Neural cell (in vitro differentiated cells): Measurements from ENCODE around the gene SETX. TPM values are rescaled to one million over a fixed set of nuclear protein-coding genes. Genes with fewer than 3 reads are reported as not detected.

Source experiments
- H2AFZ ChIP-seq: fragments of 200-600, 300-800 bp; sonication (generic), shearing (Covaris generic); 2 replicates; pipeline ENCODE4 v1.6.0; 2014; ENCODE audit warnings: low read depth, mild to moderate bottlenecking, antibody characterized with exemption, low read length, moderate library complexity
- H3F3A ChIP-seq: fragments of 200-600 bp; shearing (Covaris generic); 2 replicates; pipeline ENCODE4 v1.6.1; 2016; ENCODE audit warnings: mild to moderate bottlenecking, moderate library complexity, mixed read lengths, antibody characterized with exemption, low read length; ENCODE audit not compliant: insufficient read depth, poor library complexity, severe bottlenecking
- H3K27ac ChIP-seq: fragments of 200-600, 300-800 bp; sonication (generic), shearing (Covaris generic); 2 replicates; pipeline ENCODE4 v1.5.1; 2014; ENCODE audit warnings: mild to moderate bottlenecking, low read length, moderate library complexity
- H3K27me3 ChIP-seq: fragments of 300-800, 200-600 bp; sonication (generic), shearing (Covaris generic); 2 replicates; pipeline ENCODE4 v1.6.0; 2014; ENCODE audit warnings: mild to moderate bottlenecking, low read depth, low read length, moderate library complexity; ENCODE audit not compliant: insufficient read depth
- H3K36me3 ChIP-seq: fragments of 300-800, 200-600 bp; sonication (generic), shearing (Covaris generic); 2 replicates; pipeline ENCODE4 v1.5.1; 2014; ENCODE audit warnings: mild to moderate bottlenecking, antibody characterized with exemption, low read length, moderate library complexity; ENCODE audit not compliant: insufficient read depth
- H3K4me2 ChIP-seq: fragments of 300-800, 200-600 bp; sonication (generic), shearing (Covaris generic); 2 replicates; pipeline ENCODE4 v1.6.0; 2014; ENCODE audit warnings: mild to moderate bottlenecking, low read length
- H3K4me3 ChIP-seq: fragments of 300-800, 200-600 bp; sonication (generic), shearing (Covaris generic); 2 replicates; pipeline ENCODE4 v1.5.1; 2014; ENCODE audit warnings: mild to moderate bottlenecking, low read length, moderate library complexity
- H3K79me2 ChIP-seq: fragments of 200-600 bp; shearing (Covaris generic); replicated peaks from 2 replicates; pipeline ENCODE4 v1.6.0; 2014; ENCODE audit warnings: mild to moderate bottlenecking, low read length, moderate library complexity; ENCODE audit not compliant: insufficient read depth
- H3K9ac ChIP-seq: fragments of 300-800, 200-600 bp; sonication (generic), shearing (Covaris generic); 2 replicates; pipeline ENCODE4 v1.6.1; 2016; ENCODE audit warnings: mild to moderate bottlenecking, low read length, mixed read lengths
- H3K9me2 ChIP-seq: fragments of 200-600 bp; shearing (Covaris generic); 2 replicates; pipeline ENCODE4 v1.6.1; 2016; ENCODE audit warnings: mild to moderate bottlenecking, low read length, mixed read lengths; ENCODE audit not compliant: insufficient read depth
- H3K9me3 ChIP-seq: fragments of 200-600, 300-800 bp; sonication (generic), shearing (Covaris generic); 2 replicates; pipeline ENCODE4 v1.6.1; 2016; ENCODE audit warnings: mild to moderate bottlenecking, mixed run types, low read length, moderate library complexity, mixed read lengths
- H4K20me1 ChIP-seq: fragments of 200-600 bp; shearing (Covaris generic); 2 replicates; pipeline ENCODE4 v1.6.1; 2016; ENCODE audit warnings: mild to moderate bottlenecking, mixed run types; ENCODE audit not compliant: insufficient read depth
- CTCF ChIP-seq: fragments of 450-650 bp; IDR thresholded peaks from 2 replicates; pipeline ENCODE4 v1.5.1; 2014; ENCODE audit warnings: antibody characterized with exemption, mild to moderate bottlenecking, moderate library complexity; ENCODE audit not compliant: poor library complexity, severe bottlenecking
- EP300 ChIP-seq: fragments of 450-650 bp; conservative IDR thresholded peaks from 2 replicates; pipeline ENCODE4 v1.6.1; 2014; ENCODE audit warnings: antibody characterized with exemption, mild to moderate bottlenecking, moderate library complexity; ENCODE audit not compliant: poor library complexity, severe bottlenecking
- EZH2 ChIP-seq: fragments of 200-600, 300-800 bp; shearing (Covaris generic), sonication (generic); IDR thresholded peaks from 2 replicates; pipeline ENCODE4 v1.6.1; 2014; ENCODE audit warnings: antibody characterized with exemption, low read length, borderline replicate concordance, mild to moderate bottlenecking; ENCODE audit not compliant: insufficient read depth, poor library complexity, severe bottlenecking
- MXI1 ChIP-seq: fragments of 450-650 bp; conservative IDR thresholded peaks from 2 replicates; pipeline ENCODE4 v1.6.1; 2014; ENCODE audit warnings: antibody characterized with exemption, mild to moderate bottlenecking; ENCODE audit not compliant: poor library complexity, severe bottlenecking
- POLR2AphosphoS5 ChIP-seq: IDR thresholded peaks from 2 replicates; pipeline ENCODE4 v1.6.1; 2012
- RAD21 ChIP-seq: fragments of 450-650 bp; conservative IDR thresholded peaks from 2 replicates; pipeline ENCODE4 v1.6.1; 2014; ENCODE audit warnings: antibody characterized with exemption, mild to moderate bottlenecking, moderate library complexity
- SMC3 ChIP-seq: fragments of 450-650 bp; conservative IDR thresholded peaks from 2 replicates; pipeline ENCODE4 v1.6.1; 2014; ENCODE audit warnings: antibody characterized with exemption, mild to moderate bottlenecking, moderate library complexity; ENCODE audit not compliant: poor library complexity
- TAF1 ChIP-seq: IDR thresholded peaks from 2 replicates; pipeline ENCODE4 v1.6.1; 2012; ENCODE audit warnings: low read depth
- polyA plus RNA-seq: library from polyadenylated mRNA; depleted of rRNA; stranded (reverse); fragments of >200 nt; gene quantifications from 2 replicates; pipeline ENCODE4 v1.2.3, GENCODE V29; 2014
- TF ChIP-seq, protein P1 (sequence below): IDR thresholded peaks from 2 replicates; pipeline ENCODE4 v1.6.1; 2012; ENCODE audit warnings: borderline replicate concordance

SETX gene
- polyA plus RNA-seq, 1 donor from 2014 or later, result 32.0 TPM

DNA sequence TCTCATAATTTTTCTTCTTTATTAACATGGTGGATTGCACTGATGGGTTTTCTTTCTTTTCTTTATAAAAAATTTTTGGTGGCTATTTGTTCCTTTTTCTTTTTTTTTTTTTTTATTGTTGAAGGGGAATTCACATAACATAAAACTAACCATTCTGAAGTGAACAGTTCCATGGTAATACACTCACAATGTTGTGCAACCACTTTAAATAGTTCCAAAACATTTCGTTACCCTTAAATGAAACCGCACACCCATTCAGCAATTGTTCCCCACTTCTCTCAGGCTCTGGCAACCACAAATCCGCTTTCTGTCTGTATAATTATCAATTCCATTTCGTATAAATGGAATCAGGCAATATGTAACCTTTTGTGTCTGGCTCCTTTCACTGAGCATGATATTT lies 11.7 kb upstream of the SETX start:
- TF ChIP-seq TAF1 (no peak), SMC3 (no peak), EP300 (no peak), MXI1 (no peak), POLR2AphosphoS5 (no peak), RAD21 (no peak), EZH2 (no peak), CTCF (no peak)
- TF ChIP-seq, protein P1, sequence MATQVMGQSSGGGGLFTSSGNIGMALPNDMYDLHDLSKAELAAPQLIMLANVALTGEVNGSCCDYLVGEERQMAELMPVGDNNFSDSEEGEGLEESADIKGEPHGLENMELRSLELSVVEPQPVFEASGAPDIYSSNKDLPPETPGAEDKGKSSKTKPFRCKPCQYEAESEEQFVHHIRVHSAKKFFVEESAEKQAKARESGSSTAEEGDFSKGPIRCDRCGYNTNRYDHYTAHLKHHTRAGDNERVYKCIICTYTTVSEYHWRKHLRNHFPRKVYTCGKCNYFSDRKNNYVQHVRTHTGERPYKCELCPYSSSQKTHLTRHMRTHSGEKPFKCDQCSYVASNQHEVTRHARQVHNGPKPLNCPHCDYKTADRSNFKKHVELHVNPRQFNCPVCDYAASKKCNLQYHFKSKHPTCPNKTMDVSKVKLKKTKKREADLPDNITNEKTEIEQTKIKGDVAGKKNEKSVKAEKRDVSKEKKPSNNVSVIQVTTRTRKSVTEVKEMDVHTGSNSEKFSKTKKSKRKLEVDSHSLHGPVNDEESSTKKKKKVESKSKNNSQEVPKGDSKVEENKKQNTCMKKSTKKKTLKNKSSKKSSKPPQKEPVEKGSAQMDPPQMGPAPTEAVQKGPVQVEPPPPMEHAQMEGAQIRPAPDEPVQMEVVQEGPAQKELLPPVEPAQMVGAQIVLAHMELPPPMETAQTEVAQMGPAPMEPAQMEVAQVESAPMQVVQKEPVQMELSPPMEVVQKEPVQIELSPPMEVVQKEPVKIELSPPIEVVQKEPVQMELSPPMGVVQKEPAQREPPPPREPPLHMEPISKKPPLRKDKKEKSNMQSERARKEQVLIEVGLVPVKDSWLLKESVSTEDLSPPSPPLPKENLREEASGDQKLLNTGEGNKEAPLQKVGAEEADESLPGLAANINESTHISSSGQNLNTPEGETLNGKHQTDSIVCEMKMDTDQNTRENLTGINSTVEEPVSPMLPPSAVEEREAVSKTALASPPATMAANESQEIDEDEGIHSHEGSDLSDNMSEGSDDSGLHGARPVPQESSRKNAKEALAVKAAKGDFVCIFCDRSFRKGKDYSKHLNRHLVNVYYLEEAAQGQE, result no peak
- Histone ChIP-seq H4K20me1 (no peaks in the 10 kb centered on the region), H3F3A (no peaks in the 10 kb centered on the region), H3K4me2 (no peak overlapping the region), H3K9me3 (no peaks in the 10 kb centered on the region), H3K4me3 (no peak overlapping the region), H3K36me3 (no peaks in the 10 kb centered on the region), H3K9me2 (no peaks in the 10 kb centered on the region), H3K27ac (no peak overlapping the region), H3K9ac (no peak overlapping the region), H3K27me3 (no peaks in the 10 kb centered on the region), H3K79me2 (no peaks in the 10 kb centered on the region), H2AFZ (no peak overlapping the region)

GRCh38 chr9:132365986-132366385 lies 11.2 kb upstream of the SETX start:
- Histone ChIP-seq H3K36me3 (no peaks in the 10 kb centered on the region), H3K27me3 (no peaks in the 10 kb centered on the region), H3K4me2 (no peak overlapping the region), H3K9me2 (no peaks in the 10 kb centered on the region), H3K27ac (no peak overlapping the region), H3K4me3 (no peak overlapping the region), H3K79me2 (no peaks in the 10 kb centered on the region), H3F3A (no peaks in the 10 kb centered on the region), H4K20me1 (no peaks in the 10 kb centered on the region), H2AFZ (no peak overlapping the region), H3K9ac (no peak overlapping the region), H3K9me3 (no peaks in the 10 kb centered on the region)
- TF ChIP-seq SMC3 (no peak), RAD21 (no peak), TAF1 (no peak), POLR2AphosphoS5 (no peak), CTCF (no peak), MXI1 (no peak), EZH2 (no peak), EP300 (no peak)
- TF ChIP-seq, protein P1, result no peak
